Kidney glomerular epithelial cell (primary cell): Measurements from ENCODE around the gene KCNMA1.

ENCODE experiments used
- DNase-seq: peaks from one replicate; lab custom pipeline; 2025; lab: John Stamatoyannopoulos, UW

The KCNMA1 gene

DNA sequence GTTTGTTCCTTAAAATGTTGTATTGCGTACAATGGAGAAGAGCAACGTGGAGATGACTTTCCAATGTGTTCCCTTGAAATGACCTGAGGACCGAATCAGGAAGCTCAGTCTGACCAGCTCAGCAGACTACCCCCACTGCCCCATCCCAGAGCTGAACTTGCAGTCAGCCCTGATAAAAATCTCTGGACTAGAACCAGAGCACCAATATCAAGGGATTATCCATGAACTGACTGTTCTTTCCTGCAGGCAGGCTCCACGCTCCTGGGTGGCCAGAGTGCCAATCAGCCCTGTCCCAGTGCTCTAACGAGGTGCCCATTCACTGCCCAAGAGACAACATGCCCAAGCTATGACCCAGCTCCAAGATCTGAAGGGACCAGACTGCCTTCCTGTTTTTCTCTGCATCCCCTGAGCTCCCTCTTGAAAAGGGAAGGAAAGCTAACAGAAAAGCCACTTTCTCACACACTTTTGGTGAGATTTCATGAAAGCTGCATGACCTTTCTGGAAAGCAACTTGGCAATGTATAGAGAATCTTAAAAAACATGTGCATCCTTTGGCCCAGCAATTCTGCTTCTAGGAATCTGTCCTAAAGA lies 130.2 kb downstream of the KCNMA1 start:
- DNase-seq, result no peak

DNA sequence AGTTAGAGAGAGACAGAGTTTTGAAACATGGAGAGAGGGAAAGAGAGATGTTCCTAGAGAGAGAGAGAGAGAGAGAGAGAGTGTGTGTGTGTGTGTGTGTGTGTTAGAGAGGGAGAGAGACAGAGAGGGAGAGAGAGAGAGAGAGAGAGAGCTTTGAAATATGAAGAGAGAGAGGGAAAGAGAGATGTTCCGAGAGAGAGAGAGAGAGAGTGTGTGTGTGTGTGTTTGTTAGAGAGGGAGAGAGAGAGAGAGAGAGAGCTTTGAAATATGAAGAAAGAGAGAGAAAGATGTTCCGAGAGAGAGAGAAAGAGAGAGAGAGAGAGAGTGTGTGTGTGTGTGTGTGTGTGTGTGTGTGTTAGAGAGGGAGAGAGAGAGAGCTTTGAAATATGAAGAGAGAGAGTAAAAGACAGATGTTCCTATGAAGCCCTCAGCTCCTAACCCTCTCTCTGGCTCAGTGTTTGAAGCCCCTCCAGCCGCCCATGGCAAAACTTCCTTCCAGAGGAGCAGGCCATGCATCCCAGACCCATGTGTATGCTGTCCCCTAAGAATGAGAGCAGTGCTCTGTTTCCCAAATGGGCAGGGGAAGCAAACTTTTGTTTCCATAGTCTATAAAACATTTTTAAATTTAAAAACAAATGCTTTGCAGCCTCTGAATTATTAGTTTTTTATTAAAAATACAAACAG lies 130.9 kb downstream of the KCNMA1 start:
- DNase-seq, result no peak

DNA sequence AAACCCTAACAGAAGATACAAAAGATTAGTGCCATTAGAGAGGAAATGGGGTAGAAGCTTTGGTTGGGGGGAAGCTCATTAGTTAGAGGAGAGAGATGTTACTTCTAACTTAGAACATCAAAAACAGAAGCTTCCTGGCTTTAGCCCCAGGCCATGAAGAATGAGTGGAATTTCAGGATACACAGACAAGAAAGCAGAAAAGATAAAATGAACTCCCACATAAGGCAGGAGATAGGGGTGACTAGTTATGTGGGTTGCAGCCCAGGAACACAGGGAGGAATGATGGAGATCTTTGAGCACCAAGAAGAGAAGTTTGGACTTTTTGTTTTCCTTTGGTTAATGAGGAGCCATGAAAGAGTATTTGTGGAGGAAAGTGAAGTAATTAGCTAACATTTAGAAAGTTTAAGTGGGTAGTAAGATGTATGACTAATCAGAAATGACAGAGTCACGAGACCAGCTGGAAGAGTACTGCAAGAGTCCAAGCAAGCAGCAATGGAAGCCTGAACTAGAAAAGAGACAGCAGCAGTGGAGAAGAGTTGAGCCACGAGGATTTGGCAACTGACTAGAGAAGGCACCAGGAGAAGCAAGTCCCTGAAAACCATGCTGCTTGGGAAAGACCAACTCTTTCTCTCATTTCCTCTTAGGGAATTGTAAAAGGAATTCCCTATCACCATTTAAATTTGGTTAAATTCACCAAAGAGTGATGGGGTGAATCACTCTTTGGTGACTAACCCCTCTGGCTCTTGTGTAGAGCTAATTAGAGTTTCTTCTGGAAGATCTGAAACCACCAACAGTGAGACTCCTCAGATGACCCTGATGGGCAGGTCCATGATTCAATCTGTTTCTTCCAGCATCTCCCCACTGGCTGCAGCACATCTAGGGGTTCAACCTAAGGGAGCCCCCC lies 131.9 kb downstream of the KCNMA1 start:
- DNase-seq, result peak; percentile 95

DNA sequence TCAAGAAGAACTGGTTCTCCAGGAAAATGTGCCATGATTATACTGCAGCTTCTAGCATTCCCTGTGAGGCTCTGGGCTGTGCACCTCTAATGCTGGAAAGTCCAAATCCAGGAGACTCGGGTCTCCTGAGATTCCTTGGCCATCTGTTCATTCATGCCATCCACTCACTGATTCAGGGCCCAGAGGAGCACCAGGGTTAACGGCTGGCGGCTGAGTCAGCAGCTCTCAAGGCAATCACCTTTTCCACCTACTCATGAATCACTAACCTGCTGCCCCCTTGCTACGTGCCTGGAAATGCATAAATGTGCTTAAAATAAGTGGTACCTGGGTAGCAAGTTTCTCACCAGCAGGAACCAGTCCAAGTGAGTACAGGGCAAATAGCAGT lies 132.7 kb downstream of the KCNMA1 start:
- DNase-seq, result peak; percentile 82

DNA sequence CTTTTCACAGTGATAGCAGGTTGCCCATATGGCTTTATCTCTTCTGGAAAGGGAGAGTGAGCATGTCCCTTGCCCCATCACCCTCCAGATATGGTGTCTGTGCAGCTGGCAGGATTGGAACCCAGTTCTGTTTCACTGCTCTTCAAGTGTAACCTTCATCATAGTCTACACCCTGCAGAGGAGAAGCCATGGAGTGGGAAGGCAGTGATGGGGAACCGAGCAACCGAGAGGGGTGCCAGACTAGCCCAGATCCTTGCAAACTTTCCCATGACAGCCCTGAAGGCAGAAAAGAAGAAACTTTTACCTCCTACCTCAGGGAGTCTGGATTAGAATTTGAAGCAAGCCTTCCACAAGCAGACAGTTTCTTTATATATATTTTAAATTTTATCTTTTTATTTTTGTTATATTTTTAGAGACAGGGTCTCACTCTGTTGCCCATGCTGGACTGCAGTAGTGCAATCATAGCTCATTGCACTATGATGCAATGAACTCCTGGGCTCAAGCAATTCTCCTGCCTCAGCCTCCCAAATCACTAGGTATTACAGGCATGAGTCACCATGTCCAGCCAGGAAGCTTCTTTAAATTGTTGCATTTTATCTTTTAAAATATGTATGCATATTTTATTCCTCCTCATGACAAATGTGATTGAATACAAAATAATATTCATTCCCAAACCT lies 133.3 kb downstream of the KCNMA1 start:
- DNase-seq, result peak; percentile 82

DNA sequence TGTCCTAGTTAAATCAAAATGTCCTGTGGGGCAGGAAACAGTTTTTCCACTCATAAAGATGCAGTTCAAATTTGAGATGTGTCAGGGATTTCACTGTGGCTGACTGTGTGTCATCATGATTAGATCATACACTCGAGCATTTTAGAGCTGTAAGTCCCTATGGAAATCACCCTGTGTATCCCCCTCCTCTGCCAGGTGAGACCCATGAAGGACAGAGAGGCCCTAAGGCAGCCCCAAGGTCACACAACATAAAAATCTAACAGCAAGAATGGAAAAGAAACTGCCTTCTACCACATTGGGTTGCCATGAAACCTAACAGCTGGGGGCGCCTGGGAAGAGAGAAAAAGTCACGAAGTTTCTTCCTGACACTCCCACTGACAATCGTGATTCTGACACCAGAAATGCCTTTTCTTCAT lies 135.8 kb downstream of the KCNMA1 start:
- DNase-seq, result no peak

DNA sequence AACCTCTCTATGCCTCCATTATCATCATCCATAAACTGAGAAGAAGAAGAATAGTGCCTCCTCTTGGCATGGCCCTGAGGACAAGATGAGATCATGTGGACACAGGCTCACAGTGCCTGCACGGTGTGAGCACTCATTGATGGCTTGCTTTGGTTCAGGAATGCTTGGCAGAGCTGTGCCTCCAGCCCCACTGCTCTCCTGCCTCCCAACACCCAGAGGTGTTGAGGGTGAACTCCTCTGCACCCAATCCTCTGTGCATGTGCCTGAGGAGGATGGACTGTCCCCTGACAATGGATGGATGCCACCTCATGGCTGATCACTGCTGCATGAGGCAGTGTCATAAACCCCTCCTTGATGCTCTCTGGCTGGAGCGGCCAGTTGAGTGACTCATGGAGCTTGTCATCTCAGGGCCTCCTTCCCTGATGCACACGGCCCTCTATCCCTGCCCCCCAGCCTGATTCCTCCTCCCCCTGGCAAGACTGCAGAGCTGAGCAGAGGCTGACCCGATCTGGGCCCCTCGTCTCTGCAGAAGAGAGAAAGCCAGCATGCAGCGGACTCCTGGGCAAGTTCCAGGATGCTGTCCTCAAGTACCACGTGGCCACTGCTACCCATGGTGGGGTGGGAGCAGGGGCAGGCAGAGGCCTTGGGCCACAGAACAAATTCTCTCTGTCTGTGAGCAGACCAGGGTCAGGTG lies 136.3 kb downstream of the KCNMA1 start:
- DNase-seq, result peak; percentile 27

DNA sequence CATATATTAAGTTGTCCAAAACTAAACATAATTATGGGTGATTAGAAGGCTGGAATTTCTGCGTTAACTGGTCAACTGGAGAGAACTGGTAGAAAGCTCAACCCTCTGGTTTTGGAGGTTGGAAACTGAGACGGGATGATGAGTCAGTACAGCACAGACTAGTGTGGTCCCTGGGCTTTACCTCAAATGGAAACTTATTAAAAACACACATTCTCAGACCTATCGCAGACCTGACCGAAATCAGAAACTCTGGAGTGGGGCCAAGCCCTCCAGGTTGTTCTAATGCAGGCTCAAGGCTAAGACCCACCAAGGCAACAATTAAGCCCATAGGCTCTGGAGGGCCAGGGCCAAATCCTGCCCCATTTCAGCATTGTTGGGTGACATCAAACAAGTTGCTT lies 136.9 kb downstream of the KCNMA1 start:
- DNase-seq, result no peak

DNA sequence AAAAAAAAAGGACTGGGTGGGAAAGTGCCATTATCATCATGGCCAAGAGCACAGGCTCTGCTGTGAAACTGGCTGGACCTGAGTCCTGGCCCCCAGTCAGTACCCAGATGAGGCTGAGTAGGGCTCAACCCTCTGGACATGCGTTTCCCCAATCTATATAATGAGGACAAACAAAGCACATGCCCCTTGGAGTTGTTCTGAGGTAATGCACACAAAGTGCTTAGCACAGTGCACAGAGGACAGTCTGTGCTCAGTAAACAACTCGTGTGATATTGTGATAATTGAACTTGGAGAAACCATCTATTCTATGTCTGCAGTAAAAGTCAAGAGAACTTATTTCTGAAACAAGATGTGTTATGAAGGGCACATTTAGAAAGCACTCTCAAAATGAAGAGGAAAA lies 138.8 kb downstream of the KCNMA1 start:
- no peak for DNase-seq

DNA sequence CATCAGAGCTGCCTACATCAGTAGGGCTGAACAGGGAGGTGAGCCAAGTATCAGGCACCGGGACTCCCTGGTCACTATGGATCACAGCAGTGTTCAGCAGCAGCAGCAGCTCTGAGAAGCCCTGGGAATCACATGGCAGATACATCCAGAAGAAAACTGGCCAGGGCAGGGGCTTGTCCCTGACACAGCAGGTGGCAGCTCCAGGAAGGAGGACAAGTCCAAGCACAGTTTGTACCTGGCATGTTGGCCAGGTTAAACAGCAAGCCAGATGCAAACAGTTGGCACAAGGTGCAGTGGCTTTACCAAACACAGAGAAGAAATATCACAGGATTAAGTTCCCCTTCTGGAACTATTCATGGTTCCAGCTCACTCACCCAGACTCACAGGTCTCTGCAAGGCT lies 139.4 kb downstream of the KCNMA1 start:
- no peak for DNase-seq

DNA sequence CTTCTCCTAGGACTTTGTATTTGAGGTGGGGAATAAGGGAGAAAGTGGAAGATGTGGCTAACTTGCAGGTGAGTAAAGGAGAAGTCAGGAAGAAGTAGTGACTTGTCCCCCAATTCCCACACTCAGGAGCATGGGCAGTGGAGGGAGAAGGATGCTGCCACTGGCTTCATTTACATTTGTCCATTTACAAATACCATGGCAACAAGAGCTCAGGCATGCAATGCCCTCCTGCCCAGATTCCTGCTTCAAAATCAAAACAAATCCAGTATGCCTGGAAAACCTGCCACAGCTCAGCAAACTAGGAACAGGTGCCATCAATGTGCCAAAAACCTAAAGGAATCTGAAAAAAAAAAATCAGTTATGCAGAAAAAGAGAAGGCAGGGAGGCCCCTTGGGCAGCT lies 139.9 kb downstream of the KCNMA1 start:
- DNase-seq, result peak; percentile 59

DNA sequence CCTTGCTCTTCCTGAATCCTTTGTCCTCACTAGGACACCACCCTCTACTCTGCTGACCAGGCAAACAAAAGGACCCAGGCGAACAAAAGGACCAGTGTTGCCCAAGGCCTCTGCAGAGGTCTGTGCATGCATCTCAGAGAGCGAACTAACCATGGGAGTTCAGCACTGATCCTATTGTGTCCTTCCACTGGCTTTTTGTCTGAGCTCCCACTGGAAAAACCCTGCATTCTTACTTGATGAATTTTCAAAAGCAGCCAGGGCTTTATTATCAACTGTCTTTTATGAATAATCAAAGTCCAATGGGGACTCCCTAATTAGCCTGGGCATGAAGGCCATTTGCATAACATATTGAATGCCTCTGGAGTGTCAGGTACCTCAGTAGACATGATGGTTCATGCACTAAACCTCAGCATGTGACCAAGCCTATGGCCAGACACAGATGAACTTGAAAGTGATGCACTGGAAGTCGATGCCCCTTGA lies 140.6 kb downstream of the KCNMA1 start:
- DNase-seq, result peak; percentile 31

DNA sequence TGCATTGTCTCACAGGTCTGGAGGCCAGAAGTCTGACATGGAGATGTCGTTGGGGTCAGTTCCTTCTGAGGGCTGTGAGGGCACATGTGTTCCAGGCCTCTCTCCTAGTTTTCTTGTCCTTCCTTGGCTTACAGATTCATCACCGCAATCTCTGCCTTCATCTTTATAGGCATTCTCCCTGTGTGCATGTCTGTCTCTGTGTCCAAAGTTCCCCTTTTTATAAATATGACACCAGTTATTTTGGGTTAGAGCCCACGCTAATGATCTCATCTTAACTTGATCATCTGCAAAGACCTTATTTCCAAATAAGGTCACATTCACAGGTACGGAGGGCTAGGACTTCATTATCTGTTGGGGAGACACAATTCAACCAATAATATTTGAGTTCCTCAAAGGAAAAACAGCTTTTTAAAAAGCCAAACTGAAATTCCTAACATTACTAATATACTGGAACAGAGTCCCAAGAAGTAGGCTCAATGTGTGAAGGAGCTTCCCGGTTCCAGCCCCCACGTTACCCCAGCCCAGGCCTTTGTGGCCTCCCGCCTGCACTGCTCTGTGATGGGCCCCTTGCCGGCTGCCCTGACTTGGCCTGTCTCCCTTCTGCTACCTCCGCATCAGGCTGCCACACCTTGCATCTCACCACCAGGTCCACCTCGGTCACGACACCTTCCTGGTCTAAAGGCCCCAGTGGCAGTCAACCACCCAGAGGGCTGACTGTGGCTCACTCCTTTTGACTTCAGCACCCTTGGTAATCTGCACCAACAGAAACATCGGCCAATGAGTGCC lies 142.7 kb downstream of the KCNMA1 start:
- DNase-seq, result no peak

DNA sequence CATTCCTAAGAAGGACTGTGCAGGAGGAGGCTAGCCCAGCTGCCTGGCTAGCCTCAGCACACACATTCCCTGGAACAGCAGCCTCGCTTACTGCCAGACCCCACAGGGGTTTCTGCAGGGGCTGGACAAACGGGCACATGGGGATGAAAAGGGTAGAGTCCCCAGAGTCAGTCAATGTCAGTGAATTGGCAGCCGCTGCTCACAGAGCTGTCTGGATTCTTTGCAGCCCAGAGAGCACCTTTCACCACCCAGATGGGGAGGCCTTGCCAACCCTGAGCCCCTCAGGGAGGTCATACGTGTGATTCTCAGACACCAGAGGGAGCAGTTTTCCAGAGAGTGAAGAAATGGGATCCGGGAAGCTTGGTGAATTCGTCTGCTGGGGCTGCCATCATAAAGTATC lies 143.3 kb downstream of the KCNMA1 start:
- no peak for DNase-seq

DNA sequence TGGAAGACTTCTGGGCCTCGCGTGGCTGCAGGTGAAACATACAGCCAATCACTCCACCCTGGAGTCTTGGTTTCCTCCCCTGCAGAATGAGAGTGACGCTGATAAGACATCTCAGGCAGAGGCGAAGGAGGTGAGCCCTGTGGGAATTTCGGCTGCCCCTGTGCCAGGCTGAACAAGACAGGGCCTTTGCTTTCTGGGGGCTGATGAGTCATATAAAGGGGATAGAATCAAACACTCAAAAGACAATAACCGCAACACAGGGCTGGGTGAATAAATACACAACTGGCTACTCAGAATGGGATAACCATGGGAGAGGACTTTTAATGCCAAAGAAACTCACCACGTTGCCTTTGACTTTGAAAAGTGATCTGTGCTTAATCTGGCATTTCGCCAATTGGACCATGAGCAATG lies 143.8 kb downstream of the KCNMA1 start:
- DNase-seq, result no peak

DNA sequence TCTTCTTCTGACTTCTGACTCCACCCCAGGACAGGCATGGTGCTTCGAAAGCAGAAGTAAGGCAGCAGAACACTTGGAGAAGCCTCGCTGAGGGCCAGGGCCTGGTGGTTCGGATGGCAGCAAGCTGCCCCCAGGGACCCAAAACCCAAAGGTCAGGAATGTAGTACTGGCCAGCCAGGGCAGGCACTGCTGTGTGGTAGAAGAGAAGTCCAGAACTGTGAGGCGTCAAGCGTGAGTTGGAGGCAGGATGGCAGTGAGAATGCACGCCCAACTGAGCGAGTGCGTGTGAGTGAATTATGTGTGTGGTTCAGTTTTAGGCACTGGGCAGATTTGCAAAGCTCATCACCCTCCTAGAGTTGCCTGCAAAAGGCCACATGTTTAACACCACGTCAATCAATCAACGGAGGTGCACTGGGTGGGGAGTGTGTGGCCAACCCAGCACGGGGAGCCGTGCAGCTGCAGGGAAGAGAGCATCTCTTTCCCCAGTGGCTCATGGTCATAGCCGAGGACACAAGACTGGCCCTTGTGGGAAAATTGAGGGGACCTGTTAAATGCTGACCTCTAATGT lies 144.3 kb downstream of the KCNMA1 start:
- no peak for DNase-seq

DNA sequence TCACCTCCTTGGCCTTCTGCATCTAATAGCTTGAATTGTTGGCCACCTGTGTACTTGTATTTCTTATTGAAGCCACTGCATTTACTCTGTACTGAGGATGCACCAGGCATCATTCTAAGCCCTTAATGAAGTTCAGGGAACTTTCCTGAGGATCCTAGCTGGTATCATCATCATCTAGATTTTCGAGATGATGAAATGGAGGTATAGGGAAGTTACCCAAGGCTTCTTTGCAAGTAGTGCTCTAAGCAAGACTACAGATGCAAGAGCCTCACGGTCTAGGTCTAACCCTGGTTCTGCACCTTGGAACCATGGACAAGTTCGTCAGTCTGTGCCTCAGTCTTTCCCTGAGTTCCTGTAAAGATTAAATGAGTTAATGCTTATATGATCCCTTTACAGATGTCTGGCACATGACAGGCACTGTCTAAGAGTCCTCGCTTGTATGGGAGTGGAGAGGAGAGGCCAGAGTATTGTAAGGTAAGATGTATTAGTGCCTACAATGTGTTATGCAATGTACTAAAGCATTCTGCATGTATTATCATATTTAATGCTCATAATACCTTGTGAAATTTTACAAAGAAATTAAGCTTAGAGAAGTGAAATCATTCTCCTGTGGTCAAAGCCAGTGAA lies 145.1 kb downstream of the KCNMA1 start:
- DNase-seq, result no peak

DNA sequence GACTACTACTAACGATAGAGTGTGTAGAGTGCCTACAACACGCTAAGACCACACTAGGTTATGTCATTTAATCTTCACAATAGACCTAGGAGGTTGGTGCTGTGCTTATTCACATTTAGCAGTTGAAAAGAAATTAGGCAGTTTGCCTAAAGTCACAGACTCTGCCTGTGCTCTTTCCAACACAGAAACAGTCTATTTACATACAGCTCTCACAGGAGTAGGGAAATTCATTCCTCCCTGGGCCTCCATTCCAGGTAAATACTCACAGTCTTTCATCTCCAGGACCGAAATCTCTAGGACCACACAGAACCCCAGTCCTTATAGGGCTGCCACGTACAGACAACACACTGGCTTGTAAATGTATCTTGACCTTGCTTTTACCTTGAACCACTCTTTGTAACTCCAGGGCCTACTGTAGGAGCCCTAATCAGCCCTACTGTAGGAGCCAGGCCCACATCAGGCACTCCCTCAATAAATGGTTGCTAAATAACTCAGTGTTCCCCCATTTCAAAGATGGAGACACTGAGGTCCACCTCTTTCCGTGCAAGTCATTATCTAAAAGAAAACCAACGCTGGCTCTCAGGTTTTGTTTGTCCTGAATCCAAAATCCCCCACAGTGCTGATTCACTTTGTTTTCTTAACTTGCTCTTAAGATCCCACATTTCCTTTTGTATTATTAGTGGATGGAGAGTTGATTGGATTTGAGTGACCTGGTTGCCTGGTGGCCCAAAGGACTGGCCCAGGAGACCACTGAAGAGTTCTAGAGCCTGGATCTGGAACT lies 146.9 kb downstream of the KCNMA1 start:
- DNase-seq, result no peak

DNA sequence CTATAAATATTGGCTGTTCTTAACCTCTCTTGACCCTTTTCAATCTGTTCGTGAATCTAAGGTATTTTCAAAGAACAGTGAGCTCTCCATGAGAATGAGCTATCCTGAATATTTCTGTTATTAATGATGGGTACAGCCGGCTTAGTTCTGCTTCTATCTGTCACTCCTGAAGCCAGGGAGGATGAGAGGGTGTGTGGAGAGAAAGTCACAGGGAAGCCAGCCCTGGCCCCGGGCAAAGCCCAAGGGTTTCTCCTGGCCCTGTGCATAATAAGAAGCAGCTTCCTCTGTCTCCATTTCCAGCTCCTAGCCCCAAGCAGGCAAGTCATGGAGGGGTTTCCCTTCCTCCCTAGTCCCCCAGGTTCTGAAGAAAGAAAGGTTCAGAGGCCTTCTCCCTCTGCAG lies 151.1 kb downstream of the KCNMA1 start:
- no peak for DNase-seq
